ENCODE data around the gene LRRC8A.

LRRC8A gene

DNA sequence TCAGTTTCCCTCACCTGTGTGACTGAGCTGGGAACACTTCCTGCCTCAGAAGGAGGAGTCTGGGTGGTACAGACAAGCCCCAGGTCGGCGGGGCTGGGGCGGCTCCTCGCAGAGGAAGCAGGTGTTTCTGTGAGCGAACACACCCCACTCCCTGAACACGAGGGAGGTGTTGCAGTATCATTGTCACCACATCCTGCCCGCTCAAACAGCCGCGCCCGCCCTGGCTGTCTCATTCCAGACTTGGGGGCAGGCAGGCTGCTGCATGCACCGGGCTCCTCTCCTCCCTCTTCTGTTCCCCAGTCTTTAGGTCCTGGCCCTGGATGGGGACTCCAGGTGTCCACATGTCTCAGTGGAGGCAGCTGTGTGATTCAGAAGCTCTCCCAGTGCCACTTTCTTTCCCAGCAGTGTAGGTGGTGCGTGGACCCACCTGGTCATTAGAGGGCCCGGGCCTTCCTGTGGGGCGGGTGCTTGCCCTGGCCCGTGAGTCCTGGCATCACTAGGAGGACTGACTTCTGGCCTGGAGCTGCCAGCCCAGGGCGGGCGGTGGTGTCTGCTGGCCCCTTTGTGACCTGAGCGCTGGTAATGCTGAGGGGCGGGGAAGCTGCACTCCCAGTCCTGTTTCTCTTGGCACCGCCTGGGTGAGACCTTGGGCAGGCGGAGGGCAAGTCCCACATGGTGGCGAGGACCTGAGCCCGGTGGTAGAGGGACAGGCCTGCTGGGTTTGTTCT, 20.6 kb downstream of the LRRC8A start:
- DNase-seq: peak in 2 of 3 experiments; percentile 21 to 31

DNA sequence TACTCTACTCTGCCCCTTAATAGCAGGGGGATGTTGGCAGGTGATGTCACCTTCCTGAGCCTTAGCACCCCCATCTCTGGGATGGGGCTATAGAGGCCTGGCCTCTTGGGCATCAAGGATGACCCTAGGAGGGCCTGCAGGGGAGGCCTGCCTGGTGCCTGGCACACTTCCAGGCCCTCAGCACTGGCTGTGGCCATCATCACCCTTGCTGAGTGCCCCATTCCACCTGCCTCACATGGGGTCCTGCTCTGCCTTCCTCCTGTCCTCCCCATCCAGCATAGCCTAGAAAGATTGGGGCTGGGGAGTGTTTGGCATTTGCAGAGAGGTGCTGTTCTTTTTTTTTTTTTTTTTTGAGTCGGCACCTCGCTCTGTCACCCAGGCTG, 21.1 kb downstream of the LRRC8A start:
- DNase-seq: no peak

DNA sequence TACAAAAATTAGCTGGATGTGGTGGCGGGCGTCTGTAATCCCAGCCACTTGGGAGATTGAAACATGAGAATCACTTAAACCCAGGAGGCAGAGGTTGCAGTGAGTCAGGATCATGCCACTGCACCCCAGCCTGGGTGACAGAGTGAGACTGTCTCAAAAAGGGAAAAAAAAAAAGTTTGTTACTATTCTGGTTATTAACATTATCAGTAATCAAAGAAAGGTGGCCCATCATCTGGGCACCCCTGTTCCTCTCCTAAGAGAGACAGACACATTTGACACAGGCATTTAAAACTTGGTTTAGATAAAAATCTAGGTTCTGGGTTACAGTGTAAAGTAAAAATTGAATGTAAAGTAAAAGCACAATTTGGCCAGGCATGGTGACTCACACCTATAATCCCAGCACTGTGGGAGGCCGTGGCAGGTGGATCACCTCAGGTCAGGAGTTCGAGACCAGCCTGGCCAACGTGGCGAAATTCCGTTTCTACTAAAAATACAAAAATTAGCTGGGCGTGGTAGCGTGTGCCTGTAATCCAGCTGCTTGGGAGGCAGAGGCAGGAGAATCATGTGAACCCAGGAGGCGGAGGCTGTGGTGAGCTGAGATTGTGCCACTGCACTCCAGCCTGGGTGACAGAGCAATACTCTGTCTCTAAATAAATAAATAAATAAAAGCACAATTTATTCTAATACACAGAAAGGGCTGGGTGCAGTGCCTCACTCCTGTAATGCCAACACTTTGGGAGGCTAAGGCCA, 22.1 kb downstream of the LRRC8A start:
- DNase-seq: no peak

DNA sequence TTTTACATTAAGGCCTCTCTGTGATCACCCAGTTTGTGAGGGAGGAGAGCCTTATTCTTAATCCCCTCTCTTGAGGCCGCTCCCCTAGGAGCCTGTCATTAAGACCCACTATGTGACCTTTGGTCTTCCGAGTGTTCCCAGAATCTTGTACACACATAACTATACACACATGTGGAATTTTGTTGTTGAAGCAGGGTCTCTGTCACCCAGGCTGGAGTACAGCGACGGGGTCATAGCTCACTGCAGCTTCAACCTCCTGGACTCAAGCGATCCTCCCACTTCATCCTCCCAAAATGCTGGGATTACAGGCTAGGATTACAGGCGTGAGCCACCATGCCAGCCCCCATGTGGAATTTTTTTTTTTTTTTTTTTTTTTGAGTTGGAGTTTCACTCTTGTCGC, 24.0 kb downstream of the LRRC8A start:
- no peak for DNase-seq

DNA sequence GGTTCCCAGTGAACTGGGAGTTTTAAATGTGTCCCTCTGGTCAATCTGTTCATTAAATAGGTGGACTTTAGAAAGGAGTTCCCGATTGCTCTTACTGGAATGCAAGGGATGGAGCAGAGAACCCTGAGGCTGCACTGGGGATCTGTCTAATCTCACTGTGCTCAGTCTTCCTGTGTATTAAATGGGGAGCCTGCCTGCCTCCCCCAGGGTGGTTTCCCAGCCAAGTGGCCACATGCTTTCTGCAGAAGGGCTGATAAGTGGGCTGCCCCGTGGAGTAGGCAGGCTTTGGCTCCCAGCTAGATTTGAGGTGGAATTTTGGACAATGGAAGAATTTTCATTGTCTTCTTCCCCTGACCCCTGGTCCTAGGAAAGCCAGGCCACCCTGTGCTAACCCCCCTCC, 24.8 kb downstream of the LRRC8A start:
- DNase-seq: no peak

DNA sequence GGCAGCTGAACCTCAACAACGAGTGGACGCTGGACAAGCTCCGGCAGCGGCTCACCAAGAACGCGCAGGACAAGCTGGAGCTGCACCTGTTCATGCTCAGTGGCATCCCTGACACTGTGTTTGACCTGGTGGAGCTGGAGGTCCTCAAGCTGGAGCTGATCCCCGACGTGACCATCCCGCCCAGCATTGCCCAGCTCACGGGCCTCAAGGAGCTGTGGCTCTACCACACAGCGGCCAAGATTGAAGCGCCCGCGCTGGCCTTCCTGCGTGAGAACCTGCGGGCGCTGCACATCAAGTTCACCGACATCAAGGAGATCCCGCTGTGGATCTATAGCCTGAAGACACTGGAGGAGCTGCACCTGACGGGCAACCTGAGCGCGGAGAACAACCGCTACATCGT, 26.4 kb downstream of the LRRC8A start:
- no peak for DNase-seq

DNA sequence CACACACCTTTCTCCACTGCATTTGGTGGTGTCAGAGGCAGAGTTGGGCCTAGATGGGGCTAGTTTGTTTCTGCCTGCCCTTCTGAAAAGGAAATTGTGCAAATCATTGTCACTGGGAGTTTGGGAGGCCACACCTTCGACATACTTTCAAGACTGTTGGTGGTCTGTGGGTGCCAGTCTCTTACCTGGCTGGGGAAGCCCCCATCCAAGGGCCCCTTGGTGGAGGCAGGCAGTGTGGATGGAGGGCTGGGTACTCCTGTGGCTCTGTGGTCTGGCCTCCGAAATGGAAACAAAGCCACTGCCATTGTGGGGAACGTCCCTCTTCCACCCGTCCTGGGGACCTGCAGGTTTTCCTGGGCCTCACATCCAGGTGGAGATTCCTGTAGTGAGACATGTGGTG, 27.9 kb downstream of the LRRC8A start:
- no peak for DNase-seq

DNA sequence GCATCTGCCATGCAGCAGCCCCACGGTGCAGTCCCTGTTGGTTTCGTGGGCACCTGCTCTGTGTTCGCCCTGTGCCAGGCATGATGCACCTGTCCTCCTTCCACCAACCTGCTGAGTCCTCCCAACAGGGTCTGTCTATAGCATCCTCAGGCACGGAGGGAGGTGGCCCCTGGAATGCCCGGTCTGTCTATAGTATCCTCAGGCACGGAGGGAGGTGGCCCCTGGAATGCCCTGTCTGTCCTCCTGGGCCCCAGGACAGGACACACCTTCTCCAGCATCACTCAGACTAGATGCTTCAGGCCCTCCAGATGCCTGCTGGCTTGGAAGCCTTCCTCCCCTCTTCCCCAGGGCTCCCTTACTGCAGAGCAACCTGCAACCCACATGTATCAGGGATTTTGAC, 29.0 kb downstream of the LRRC8A start:
- DNase-seq: no peak

DNA sequence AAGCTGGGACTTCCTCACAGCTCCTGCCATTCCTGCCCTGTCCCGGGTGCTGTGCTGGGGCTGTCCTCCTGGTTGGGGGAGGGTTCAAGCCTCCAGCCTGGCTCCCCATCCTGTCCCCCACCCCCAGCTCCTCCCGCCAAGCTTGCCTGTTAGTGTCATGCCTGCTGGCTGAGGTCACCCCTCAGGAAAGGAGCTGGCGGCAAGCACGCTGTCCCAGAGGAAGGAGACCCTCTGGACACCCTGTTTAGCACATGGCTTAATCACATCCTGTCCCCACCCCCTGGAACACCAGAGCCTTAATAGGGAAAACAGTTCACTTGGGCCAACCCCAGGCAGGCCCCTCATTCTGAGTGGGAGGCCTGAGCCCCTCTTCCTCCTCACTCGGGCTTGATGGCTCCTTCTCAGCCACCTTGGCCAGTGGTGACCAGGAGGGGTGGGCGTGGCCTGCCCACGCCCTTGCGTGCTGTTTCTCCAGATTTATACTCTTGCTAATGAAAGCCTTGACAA, 29.6 kb downstream of the LRRC8A start:
- no peak for DNase-seq

DNA sequence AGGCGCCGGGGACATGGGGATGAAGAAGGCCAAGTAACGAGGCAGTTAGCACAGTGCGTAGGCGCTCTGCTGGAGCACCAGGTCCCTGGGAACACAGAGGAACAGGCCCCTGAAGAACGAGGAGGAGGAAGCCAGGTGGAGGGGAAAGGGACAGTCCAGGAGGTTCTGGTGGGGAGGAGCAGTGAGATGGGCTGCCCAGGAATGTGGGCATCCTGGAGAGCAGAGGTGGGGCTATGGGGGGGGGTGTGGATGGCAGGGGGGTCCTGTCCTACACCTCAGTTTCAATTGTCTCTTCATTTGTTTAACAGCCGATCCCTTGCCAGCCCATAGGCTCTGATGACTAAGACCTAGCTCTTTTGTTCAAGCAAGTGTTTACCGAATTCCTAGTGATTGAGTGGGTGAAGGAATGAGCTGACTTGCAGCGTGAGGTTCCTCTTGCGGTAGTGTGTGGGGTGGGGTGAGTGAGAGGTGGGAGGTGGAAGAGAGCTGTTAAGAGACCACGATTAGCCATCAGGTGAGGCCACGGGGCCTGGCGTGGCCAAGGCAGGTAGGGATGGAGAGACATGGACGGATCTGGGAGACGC, 30.4 kb downstream of the LRRC8A start:
- DNase-seq: no peak

DNA sequence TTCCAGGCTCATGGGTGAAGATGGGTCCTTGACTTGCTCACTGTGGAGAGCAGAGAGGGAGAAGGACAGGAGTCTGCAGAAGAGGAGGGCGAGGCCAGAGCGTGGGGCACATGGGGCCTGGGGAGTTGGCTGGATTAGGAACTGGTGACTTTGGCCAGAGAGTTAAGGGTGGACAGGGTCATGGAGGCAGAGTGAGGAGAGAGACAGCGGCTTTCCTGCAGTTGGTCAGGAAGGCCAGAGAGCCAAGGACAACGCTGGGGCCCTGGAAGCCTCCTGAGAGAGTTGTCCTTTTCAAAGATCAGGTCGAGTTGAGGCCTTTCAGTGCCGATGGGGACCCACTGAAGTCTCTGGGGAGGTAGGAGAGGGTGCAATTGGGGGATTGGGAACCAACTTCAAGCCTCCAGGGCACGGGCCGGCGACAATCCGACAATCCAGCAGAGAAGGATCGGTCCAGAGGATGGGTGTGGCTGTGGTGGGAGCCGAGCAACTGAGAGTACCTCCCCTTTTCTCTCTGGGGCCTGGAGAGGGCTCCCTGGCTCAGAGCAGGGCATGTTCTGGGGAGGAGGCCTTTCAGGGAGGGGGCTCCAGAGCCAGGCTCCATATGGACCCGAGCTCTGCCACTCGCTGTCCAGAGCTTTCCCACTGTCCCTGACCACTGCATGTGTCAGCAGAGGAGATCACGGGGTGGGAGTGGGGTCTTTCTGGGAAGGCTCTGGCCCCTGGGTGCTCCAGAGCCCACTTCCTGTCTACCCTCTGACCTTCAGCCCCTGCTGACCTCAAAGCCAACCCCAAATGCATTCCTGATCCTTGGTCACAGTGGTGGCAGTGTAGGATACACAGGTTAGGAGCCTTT, 31.3 kb downstream of the LRRC8A start:
- no peak for DNase-seq

DNA sequence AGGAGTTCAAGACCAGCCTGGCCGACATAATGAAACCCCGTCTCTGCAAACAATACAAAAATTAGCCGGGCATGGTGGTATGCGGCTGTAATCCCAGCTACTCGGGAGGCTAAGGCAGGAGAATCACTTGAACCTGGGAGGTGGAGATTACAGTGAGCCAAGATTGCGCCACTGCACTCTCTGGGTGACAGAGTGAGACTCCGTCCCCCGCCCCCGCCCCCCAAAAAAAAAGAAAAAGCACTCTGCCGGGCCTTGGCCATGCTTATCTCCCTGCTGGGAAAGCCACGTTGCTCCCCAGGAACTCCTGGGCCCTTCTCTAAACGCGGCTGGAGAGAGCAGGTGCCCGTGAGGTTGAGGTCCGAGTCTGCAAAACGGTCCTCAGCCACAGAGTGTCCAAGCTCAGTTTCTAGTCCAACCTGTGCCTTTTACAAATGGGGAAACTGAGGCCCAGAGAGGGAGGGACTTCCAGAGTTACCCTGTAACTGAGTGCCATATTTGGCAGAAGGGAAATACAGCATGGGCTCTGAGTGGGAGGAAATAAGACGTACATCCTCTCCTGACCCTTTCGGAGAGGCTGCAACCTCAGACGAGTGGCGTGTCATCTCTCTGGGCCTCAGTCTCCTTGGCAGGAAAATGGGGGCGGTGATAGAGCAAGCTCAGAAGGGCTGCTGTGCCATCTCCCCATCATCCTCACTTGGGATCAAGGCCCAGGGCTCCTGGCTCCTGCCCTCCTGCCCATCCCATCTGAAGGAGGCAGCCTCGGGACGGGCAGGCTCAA, 32.3 kb downstream of the LRRC8A start:
- no peak for DNase-seq

DNA sequence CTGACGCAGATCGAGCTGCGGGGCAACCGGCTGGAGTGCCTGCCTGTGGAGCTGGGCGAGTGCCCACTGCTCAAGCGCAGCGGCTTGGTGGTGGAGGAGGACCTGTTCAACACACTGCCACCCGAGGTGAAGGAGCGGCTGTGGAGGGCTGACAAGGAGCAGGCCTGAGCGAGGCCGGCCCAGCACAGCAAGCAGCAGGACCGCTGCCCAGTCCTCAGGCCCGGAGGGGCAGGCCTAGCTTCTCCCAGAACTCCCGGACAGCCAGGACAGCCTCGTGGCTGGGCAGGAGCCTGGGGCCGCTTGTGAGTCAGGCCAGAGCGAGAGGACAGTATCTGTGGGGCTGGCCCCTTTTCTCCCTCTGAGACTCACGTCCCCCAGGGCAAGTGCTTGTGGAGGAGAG, 34.3 kb downstream of the LRRC8A start:
- DNase-seq: no peak

DNA sequence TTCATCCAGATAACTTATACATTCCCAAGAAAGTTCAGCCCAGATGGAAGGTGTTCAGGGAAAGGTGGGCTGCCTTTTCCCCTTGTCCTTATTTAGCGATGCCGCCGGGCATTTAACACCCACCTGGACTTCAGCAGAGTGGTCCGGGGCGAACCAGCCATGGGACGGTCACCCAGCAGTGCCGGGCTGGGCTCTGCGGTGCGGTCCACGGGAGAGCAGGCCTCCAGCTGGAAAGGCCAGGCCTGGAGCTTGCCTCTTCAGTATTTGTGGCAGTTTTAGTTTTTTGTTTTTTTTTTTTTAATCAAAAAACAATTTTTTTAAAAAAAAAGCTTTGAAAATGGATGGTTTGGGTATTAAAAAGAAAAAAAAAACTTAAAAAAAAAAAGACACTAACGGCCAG, 34.8 kb downstream of the LRRC8A start:
- no peak for DNase-seq

DNA sequence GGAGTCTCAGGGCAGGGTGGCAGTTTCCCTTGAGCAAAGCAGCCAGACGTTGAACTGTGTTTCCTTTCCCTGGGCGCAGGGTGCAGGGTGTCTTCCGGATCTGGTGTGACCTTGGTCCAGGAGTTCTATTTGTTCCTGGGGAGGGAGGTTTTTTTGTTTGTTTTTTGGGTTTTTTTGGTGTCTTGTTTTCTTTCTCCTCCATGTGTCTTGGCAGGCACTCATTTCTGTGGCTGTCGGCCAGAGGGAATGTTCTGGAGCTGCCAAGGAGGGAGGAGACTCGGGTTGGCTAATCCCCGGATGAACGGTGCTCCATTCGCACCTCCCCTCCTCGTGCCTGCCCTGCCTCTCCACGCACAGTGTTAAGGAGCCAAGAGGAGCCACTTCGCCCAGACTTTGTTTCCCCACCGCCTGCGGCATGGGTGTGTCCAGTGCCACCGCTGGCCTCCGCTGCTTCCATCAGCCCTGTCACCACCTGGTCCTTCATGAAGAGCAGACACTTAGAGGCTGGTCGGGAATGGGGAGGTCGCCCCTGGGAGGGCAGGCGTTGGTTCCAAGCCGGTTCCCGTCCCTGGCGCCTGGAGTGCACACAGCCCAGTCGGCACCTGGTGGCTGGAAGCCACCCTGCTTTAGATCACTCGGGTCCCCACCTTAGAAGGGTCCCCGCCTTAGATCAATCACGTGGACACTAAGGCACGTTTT, 35.4 kb downstream of the LRRC8A start:
- no peak for DNase-seq

DNA sequence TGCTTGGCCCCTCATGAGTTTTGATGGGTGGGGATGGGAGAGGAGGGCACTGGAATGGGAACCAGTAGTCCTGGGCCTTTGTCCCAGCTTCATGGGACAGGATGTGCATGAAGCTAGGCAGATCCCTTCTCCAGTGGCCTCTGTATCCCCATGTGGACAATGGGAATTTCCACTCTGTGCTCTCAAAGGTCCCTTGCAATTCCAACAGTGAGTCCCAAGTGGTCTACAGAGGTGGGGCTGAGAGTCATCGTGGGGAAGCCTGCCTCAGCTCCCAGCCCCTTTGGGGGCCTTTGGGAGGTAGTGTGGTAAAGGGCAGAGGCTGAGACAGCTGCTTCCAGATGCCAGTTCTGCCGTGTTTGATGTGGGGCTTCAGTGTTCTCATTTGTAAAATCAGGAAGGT, 37.0 kb downstream of the LRRC8A start:
- no peak for DNase-seq

DNA sequence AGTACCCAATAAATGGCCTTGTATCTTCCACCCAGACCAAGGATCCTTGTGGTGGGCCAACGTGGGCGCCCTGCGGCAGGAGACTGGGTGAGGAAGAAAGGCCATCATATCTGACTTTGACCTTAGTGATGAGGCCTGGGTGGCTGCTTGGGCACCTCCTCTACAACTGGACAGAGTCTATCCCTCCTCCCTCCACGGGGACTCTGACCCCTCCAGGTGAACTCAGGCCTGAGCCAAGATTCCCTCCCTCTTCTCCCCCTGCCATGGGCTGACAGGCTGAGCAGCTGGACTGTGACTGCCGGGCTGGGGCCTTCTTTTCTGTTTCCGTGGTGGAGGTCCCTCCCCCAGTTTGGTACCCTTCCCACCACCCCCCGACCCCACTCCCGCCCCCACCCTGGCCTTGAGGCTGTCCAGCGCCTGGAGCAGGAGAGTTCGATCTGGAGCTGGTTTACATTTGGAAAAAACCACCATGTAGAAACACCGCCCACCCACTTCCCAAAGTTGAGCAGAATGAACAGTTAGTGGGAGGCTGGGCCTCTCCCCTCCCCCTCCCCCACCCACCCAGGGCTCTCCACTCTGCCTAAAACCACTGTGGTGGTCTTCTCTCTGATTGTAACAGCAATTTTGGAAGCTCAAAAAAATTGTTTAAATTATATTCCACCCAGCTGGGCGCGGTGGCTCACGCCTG, 37.6 kb downstream of the LRRC8A start:
- no peak for DNase-seq

DNA sequence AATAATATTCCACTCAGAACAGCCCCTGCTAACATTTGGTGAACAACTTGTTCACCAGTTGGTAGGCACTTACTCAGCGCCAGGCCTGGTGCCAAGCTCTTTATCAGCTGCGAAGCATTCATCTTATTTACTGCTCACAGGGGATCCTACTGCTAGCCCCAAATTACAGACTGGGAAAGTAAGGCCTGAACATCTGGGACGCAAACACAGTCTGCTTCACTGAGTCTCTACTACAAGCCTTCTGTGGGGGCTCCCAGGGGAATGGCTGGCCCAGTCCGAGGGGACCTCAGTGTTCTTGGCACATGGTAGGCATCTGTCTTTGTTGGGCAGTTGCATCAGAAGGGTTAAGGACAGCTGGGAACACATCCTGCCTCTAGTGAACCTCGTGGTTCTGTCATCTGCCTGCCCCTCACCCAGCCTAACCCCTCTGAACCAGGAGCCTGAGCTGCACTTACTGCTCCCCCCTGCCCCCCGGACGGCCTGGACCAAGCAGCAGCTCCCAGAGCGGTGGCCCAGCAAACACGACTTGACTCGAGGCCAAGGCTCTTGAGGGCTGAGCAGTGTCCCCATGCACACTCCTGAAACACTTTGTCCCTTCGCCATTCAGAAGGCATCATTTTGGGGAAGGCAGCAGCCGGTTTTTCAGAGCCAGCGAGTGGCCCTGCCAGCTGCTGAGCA, 38.6 kb downstream of the LRRC8A start, which contains the start of gene PHYHD1:
TSS of gene PHYHD1 (plus strand) at position 602 of the 678 bp plus-strand sequence. CDS start 1,342 bp downstream, outside the sequence.
- peak in 1 of 3 experiments; percentile 5 for DNase-seq

DNA sequence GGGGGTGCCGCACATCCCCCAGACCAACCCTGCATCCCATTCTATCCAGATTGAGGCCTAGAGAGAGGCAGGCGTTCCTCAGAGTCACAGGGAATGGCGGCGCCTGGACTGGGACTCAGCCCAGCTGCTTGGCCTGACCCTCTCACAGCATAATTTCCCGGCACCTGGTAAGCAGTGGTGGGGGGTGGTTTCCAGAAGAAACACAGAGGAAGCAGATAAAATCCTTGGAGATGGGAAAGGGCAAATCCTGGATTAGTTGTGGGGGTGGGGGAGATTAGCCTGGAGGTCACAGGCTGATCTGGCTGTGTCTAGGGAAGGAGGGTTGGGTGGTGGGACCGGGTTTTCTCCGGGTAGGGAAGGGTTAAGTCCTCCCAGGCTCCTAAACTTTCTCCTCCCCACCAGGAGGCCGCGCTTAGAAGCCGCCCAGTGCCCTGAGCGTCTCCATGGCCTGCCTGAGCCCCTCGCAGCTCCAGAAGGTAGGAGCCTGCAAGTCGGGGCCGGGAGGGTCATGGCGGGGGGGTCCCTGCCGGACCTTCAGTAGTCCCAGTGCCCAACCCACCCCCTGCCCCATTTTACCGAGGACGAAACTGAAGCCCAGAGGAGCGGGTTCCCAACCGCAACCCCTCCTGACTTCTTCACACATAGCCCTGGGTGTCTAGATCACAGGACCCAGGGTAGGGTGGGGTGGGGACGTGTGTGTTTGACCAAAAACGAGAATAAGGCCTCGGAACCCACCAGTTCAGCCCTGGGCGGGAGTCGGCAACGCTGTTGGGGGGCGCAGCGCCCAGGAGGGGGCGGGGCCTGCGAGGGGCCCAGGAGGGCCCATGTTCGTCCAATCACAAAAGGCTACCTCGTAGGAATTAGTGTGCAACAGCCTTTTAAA, 40.2 kb downstream of the LRRC8A start:
- no peak for DNase-seq
